ENCODE results near the gene POU2AF2.
"Not testable (repeated sequence)": the region's sequence is repeated elsewhere in the genome, so short reads cannot be mapped to it uniquely, and the experiment has no call there.

DNA sequence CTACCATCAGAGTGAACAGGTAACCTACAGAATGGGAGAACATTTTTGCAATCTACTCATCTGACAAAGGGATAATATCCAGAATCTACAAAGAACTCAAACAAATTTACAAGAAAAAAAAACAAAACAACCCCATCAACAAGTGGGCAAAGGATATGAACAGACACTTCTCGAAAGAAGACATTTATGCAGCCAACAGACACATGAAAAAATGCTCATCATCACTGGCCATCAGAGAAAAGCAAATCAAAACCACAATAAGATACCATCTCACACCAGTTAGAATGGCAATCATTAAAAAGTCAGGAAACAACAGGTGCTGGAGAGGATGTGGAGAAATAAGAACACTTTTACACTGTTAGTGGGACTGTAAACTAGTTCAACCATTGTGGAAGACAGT lies 46.9 kb downstream of the POU2AF2 start:
- TF ChIP-seq YY1, ZBTB17, ZBTB8A, PRDM1, ZNF843 (tag by site-specific recombination; IDR thresholded peaks at IDR 0.05): not testable (repeated sequence)
- TF ChIP-seq, protein P1, sequence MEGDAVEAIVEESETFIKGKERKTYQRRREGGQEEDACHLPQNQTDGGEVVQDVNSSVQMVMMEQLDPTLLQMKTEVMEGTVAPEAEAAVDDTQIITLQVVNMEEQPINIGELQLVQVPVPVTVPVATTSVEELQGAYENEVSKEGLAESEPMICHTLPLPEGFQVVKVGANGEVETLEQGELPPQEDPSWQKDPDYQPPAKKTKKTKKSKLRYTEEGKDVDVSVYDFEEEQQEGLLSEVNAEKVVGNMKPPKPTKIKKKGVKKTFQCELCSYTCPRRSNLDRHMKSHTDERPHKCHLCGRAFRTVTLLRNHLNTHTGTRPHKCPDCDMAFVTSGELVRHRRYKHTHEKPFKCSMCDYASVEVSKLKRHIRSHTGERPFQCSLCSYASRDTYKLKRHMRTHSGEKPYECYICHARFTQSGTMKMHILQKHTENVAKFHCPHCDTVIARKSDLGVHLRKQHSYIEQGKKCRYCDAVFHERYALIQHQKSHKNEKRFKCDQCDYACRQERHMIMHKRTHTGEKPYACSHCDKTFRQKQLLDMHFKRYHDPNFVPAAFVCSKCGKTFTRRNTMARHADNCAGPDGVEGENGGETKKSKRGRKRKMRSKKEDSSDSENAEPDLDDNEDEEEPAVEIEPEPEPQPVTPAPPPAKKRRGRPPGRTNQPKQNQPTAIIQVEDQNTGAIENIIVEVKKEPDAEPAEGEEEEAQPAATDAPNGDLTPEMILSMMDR (tag by site-specific recombination; IDR thresholded peaks at IDR 0.05) = not testable (repeated sequence)
- peak; percentile 79 for TF ChIP-seq SCRT2 (tag by site-specific recombination; IDR thresholded peaks at IDR 0.05)

All from HEK293 (cell line).